HCT116 (cell line): ENCODE data around the gene NAPA.

Experiments used
- ATF3 ChIP-seq: IDR thresholded peaks from 2 replicates; pipeline ENCODE4 v1.6.1; 2012
- CEBPB ChIP-seq: IDR thresholded peaks from 2 replicates; pipeline ENCODE4 v1.6.1; 2012; ENCODE audit warnings: low read depth
- CTCF ChIP-seq, 3 experiments: fragments of 200-600 bp in 1 of 3; sonication (generic) in 1 of 3; IDR thresholded peaks in 2 of 3; conservative IDR thresholded peaks in 1 of 3; 2 replicates each; pipeline ENCODE4 v1.5.1; 2012 to 2017; ENCODE audit warnings: low read depth in 2 of 3, low read length in 2 of 3, antibody characterized with exemption in 1 of 3, borderline replicate concordance in 1 of 3, control low read depth in 1 of 3, mild to moderate bottlenecking in 1 of 3, mixed read lengths in 1 of 3, mixed run types in 1 of 3, moderate library complexity in 1 of 3; ENCODE audit not compliant: insufficient read depth in 1 of 3
- EGR1 ChIP-seq: IDR thresholded peaks from 2 replicates; pipeline ENCODE4 v1.6.1; 2012; ENCODE audit warnings: low read depth
- EZH2 ChIP-seq: fragments of 200-600 bp; sonication (generic); IDR thresholded peaks from 2 replicates; pipeline ENCODE4 v1.6.1; 2017; ENCODE audit warnings: antibody characterized with exemption, mixed run types
- EZH2phosphoT487 ChIP-seq: fragments of 200-600 bp; IDR thresholded peaks from 2 replicates; pipeline ENCODE4 v1.6.1; 2018; ENCODE audit warnings: antibody characterized with exemption, borderline replicate concordance
- MAX ChIP-seq: IDR thresholded peaks from 2 replicates; pipeline ENCODE4 v1.6.1; 2012
- POLR2A ChIP-seq: IDR thresholded peaks from 2 replicates; pipeline ENCODE4 v1.7.0; 2011; ENCODE audit warnings: borderline replicate concordance; ENCODE audit not compliant: insufficient read depth, insufficient read length; ENCODE audit errors: extremely low read depth
- POLR2AphosphoS5 ChIP-seq: IDR thresholded peaks from 2 replicates; pipeline ENCODE4 v1.6.1; 2011; ENCODE audit warnings: mild to moderate bottlenecking, low read depth, low read length, moderate library complexity
- SRF ChIP-seq: IDR thresholded peaks from 2 replicates; pipeline ENCODE4 v1.6.1; 2012; ENCODE audit warnings: low read depth
- ZBTB33 ChIP-seq: IDR thresholded peaks from 2 replicates; pipeline ENCODE4 v1.6.1; 2011; ENCODE audit warnings: mild to moderate bottlenecking, low read length, moderate library complexity; ENCODE audit not compliant: insufficient replicate concordance; ENCODE audit errors: extremely low read depth
- ZNF274 ChIP-seq: fragments of 200-500 bp; sonication (Bioruptor generic); IDR thresholded peaks from 2 replicates; pipeline ENCODE4 v1.6.1; 2014; ENCODE audit warnings: mild to moderate bottlenecking, low read depth, low read length, inconsistent platforms

- TF ChIP-seq CEBPB, result no peak
- no peak for TF ChIP-seq CTCF (IDR thresholded peaks at IDR 0.05 in 2 of 3, conservative IDR thresholded peaks at IDR 0.05 in 1 of 3; ENCODE audit: borderline replicate concordance in 1 of 3, insufficient read depth in 1 of 3, low read depth in 2 of 3, low read length in 2 of 3)
- no peak for TF ChIP-seq EZH2
- no peak for TF ChIP-seq POLR2AphosphoS5
- TF ChIP-seq EGR1, result no peak
- no peak for TF ChIP-seq ZBTB33
- TF ChIP-seq EZH2phosphoT487, result no peak
- no peak for TF ChIP-seq POLR2A
- no peak for TF ChIP-seq MAX
- TF ChIP-seq SRF, result no peak
- no peak for TF ChIP-seq ATF3
- TF ChIP-seq ZNF274, result no peak
These were observed 35.3 kb upstream of the NAPA start for GRCh38 chr19:47550129-47550528.
